Activated T-cell treated with anti-CD3 and anti-CD28 coated beads, Interleukin-2, amount 50 U/mL, for 72 hours (primary cell): ENCODE results near the gene ATP12A. TPM values are rescaled to one million over a fixed set of nuclear protein-coding genes. Genes with fewer than 3 reads are reported as not detected.

ENCODE experiments used
- ATAC-seq, 2 donors: fragments of 150-1000 bp; cut with Tn5 transposase; replicated peaks in 1 of 2; 2 replicates each; pipeline ENCODE4 v1.10.0; 2021; ENCODE audit warnings: moderate library complexity in 2 of 2, mild to moderate bottlenecking in 1 of 2
- DNase-seq, 2 donors: peaks; one replicate each; pipeline ENCODE4 v3.0.0; 2021 to 2022; ENCODE audit warnings: mixed read lengths in 1 of 2
- H3K27ac Mint-ChIP-seq: one replicate; pipeline ENCODE4 v1.8.0; 2022; ENCODE audit warnings: mild to moderate bottlenecking, moderate library complexity, mixed read lengths
- H3K27me3 Mint-ChIP-seq: one replicate; pipeline ENCODE4 v1.8.0; 2022; ENCODE audit warnings: low read depth, mixed read lengths
- H3K36me3 Mint-ChIP-seq, 2 donors: one replicate each; pipeline ENCODE4 v1.8.0; 2022; ENCODE audit warnings: mixed read lengths in 2 of 2, mild to moderate bottlenecking in 1 of 2; ENCODE audit not compliant: insufficient read depth in 2 of 2
- H3K4me1 Mint-ChIP-seq: one replicate; pipeline ENCODE4 v1.8.0; 2022; ENCODE audit warnings: low read depth, mixed read lengths
- H3K4me3 Mint-ChIP-seq, 2 donors: one replicate each; pipeline ENCODE4 v1.8.0; 2022; ENCODE audit warnings: mild to moderate bottlenecking in 2 of 2, mixed read lengths in 2 of 2, moderate library complexity in 2 of 2
- H3K9me3 Mint-ChIP-seq, 2 donors: one replicate each; pipeline ENCODE4 v1.8.0; 2022; ENCODE audit warnings: mixed read lengths in 2 of 2
- total RNA-seq, 2 donors: library from RNA; stranded (reverse); gene quantifications; one replicate each; pipeline ENCODE4 v1.2.3, GENCODE V29; 2022

The ATP12A gene
- total RNA-seq, 2 donors from 2014 or later = 0.05 to 0.32 TPM

- Mint-ChIP-seq H3K27ac (no peak overlapping the region), H3K9me3 (no peaks in the 10 kb centered on the region), H3K36me3 (no peaks in the 10 kb centered on the region), H3K4me1 (peaks cover 6% of the 10 kb centered on the region), H3K4me3 (peak overlapping the region; percentile 82 to 88), H3K27me3 (peaks cover 71% of the 10 kb centered on the region)
- ATAC-seq = peak; percentile 71
- peak; percentile 32 to 44 for DNase-seq
Observed at GRCh38 chr13:24747248-24748060, 67.2 kb downstream of the ATP12A start.

GRCh38 chr13:24748061-24748400 lies 67.8 kb downstream of the ATP12A start:
- no peak for DNase-seq
- peaks cover 67% of the 10 kb centered on the region for H3K27me3 Mint-ChIP-seq
- H3K27ac Mint-ChIP-seq = no peak overlapping the region
- ATAC-seq = no peak
- peaks cover 6% of the 10 kb centered on the region for H3K4me1 Mint-ChIP-seq
- no peaks in the 10 kb centered on the region for H3K9me3 Mint-ChIP-seq
- no peaks in the 10 kb centered on the region for H3K36me3 Mint-ChIP-seq
- peak overlapping the region; percentile 68 to 82 for H3K4me3 Mint-ChIP-seq

GRCh38 chr13:24759197-24759596 lies 79.0 kb downstream of the ATP12A start:
- Mint-ChIP-seq H3K27ac (no peak overlapping the region), H3K27me3 (peaks cover 41% of the 10 kb centered on the region), H3K4me3 (no peak overlapping the region), H3K36me3 (no peaks in the 10 kb centered on the region), H3K9me3 (no peaks in the 10 kb centered on the region), H3K4me1 (no peaks in the 10 kb centered on the region)
- DNase-seq = no peak
- ATAC-seq = no peak

Other genes starting within 250 kb of the ATP12A start
- gene PARP4, start 167.6 kb upstream of the ATP12A start, total RNA-seq = 10 to 100 TPM; 23.1 to 37.4 TPM
- under 1 TPM in 1 of 2 donors, not detected in 1; 0.65 TPM for gene RNF17, start 83.8 kb downstream of the ATP12A start, total RNA-seq